Neural progenitor cell (in vitro differentiated cells): Measurements from ENCODE around the gene BUD31. TPM values are rescaled to one million over a fixed set of nuclear protein-coding genes. Genes with fewer than 3 reads are reported as not detected.

Source experiments
- DNase-seq: peaks from one replicate; pipeline ENCODE4 v3.0.0-alpha.2; 2016; ENCODE audit warnings: low spot score
- H2AFZ ChIP-seq: fragments of 200-600 bp; sonication (generic); replicated peaks from 2 replicates; pipeline ENCODE4 v1.6.1; 2016; ENCODE audit warnings: antibody characterized with exemption
- H3F3A ChIP-seq: fragments of 200-600 bp; sonication (generic); 2 replicates; pipeline ENCODE4 v1.6.1; 2016; ENCODE audit warnings: antibody characterized with exemption, low read depth
- H3K27ac ChIP-seq: fragments of 200-600 bp; sonication (generic); 2 replicates; pipeline ENCODE4 v1.5.1; 2016; ENCODE audit warnings: mild to moderate bottlenecking
- H3K27me3 ChIP-seq: fragments of 200-600 bp; sonication (generic); 2 replicates; pipeline ENCODE4 v1.6.1; 2016; ENCODE audit warnings: mild to moderate bottlenecking, moderate library complexity
- H3K36me3 ChIP-seq: fragments of 200-600 bp; sonication (generic); 2 replicates; pipeline ENCODE4 v1.5.1; 2016
- H3K4me1 ChIP-seq: fragments of 200-600 bp; sonication (generic); 2 replicates; pipeline ENCODE4 v1.6.1; 2016; ENCODE audit warnings: mixed run types
- H3K4me2 ChIP-seq: fragments of 200-600 bp; sonication (generic); 2 replicates; pipeline ENCODE4 v1.6.1; 2016
- H3K4me3 ChIP-seq: fragments of 200-600 bp; sonication (generic); 2 replicates; pipeline ENCODE4 v1.5.1; 2016
- H3K79me2 ChIP-seq: fragments of 200-600 bp; sonication (generic); 2 replicates; pipeline ENCODE4 v1.6.1; 2016; ENCODE audit warnings: low read depth
- H3K9ac ChIP-seq: fragments of 200-600 bp; sonication (generic); 2 replicates; pipeline ENCODE4 v1.6.1; 2016
- H3K9me3 ChIP-seq: fragments of 200-600 bp; sonication (generic); 2 replicates; pipeline ENCODE4 v1.5.1; 2016; ENCODE audit warnings: low read depth
- H4K20me1 ChIP-seq: fragments of 200-600 bp; sonication (generic); 2 replicates; pipeline ENCODE4 v1.6.1; 2016; ENCODE audit warnings: low read depth
- H3K27ac Mint-ChIP-seq: 3 replicates; pipeline ENCODE4 v1.8.0; 2021; ENCODE audit warnings: mixed read lengths
- H3K27me3 Mint-ChIP-seq: 2 replicates; pipeline ENCODE4 v1.8.0; 2022; ENCODE audit warnings: low read depth, mild to moderate bottlenecking, inconsistent platforms, moderate library complexity, mixed read lengths; ENCODE audit not compliant: insufficient read depth
- H3K36me3 Mint-ChIP-seq: 3 replicates; pipeline ENCODE4 v1.8.0; 2021; ENCODE audit warnings: mixed read lengths
- H3K4me1 Mint-ChIP-seq: 3 replicates; pipeline ENCODE4 v1.8.0; 2021; ENCODE audit warnings: mixed read lengths
- H3K4me3 Mint-ChIP-seq: 3 replicates; pipeline ENCODE4 v1.8.0; 2021; ENCODE audit warnings: mild to moderate bottlenecking, moderate library complexity, mixed read lengths
- H3K9me3 Mint-ChIP-seq: 3 replicates; pipeline ENCODE4 v1.8.0; 2020; ENCODE audit warnings: mixed read lengths
- CTCF ChIP-seq: fragments of 200-600 bp; sonication (generic); IDR thresholded peaks from 2 replicates; pipeline ENCODE4 v1.5.1; 2017; ENCODE audit warnings: antibody characterized with exemption, mild to moderate bottlenecking
- EZH2 ChIP-seq: fragments of 200-600 bp; sonication (generic); IDR thresholded peaks from 2 replicates; pipeline ENCODE4 v1.6.1; 2017; ENCODE audit warnings: antibody characterized with exemption, mild to moderate bottlenecking, moderate library complexity
- EZH2phosphoT487 ChIP-seq: fragments of 200-600 bp; sonication (generic); IDR thresholded peaks from 2 replicates; pipeline ENCODE4 v1.6.1; 2017; ENCODE audit warnings: antibody characterized with exemption
- total RNA-seq: library from RNA; depleted of rRNA; stranded (reverse); fragments of >200 nt; gene quantifications from 2 replicates; pipeline ENCODE4 v1.2.3, GENCODE V29; 2015; ENCODE audit warnings: low replicate concordance

BUD31 gene
- total RNA-seq, 1 donor from 2014 or later = 98.2 TPM

GRCh38 chr7:99372275-99373090 is 36.3 kb upstream of the BUD31 start:
- peak; percentile 68 for DNase-seq
- no peak overlapping the region for H3K9ac ChIP-seq
- peaks cover 12% of the 10 kb centered on the region for H3K79me2 ChIP-seq
- no peak overlapping the region for H2AFZ ChIP-seq
- Mint-ChIP-seq H3K36me3 (no peaks in the 10 kb centered on the region), H3K27ac (peak overlapping the region; percentile 75), H3K9me3 (no peaks in the 10 kb centered on the region), H3K4me3 (peak overlapping the region; percentile 87), H3K27me3 (peaks cover 11% of the 10 kb centered on the region), H3K4me1 (peaks cover 13% of the 10 kb centered on the region)
- no peaks in the 10 kb centered on the region for H3K9me3 ChIP-seq
- no peaks in the 10 kb centered on the region for H3K36me3 ChIP-seq
- H4K20me1 ChIP-seq = peaks cover 4% of the 10 kb centered on the region
- no peak overlapping the region for H3K27ac ChIP-seq
- peak overlapping the region; percentile 8 for H3K4me2 ChIP-seq
- peaks cover 24% of the 10 kb centered on the region for H3F3A ChIP-seq
- no peaks in the 10 kb centered on the region for H3K4me1 ChIP-seq
- H3K4me3 ChIP-seq = no peak overlapping the region
- peaks cover 12% of the 10 kb centered on the region for H3K27me3 ChIP-seq
- TF ChIP-seq EZH2phosphoT487 = no peak
- TF ChIP-seq EZH2 = no peak
- TF ChIP-seq CTCF = no peak

- H3K4me3 Mint-ChIP-seq = peak overlapping the region; percentile 87
- H3K27ac Mint-ChIP-seq = no peak overlapping the region
- Histone ChIP-seq H3K36me3 (no peaks in the 10 kb centered on the region), H3K27ac (no peak overlapping the region), H3K9ac (no peak overlapping the region), H3K9me3 (no peaks in the 10 kb centered on the region), H2AFZ (peak overlapping the region; percentile 95), H3K4me1 (no peaks in the 10 kb centered on the region), H3K27me3 (peaks cover 12% of the 10 kb centered on the region), H3K79me2 (peaks cover 12% of the 10 kb centered on the region), H3K4me2 (peak overlapping the region; percentile 82), H4K20me1 (peaks cover 4% of the 10 kb centered on the region), H3F3A (peaks cover 24% of the 10 kb centered on the region), H3K4me3 (peak overlapping the region; percentile 95)
- peaks cover 2% of the 10 kb centered on the region for H3K36me3 Mint-ChIP-seq
- peaks cover 10% of the 10 kb centered on the region for H3K27me3 Mint-ChIP-seq
- no peak for DNase-seq
- peaks cover 13% of the 10 kb centered on the region for H3K4me1 Mint-ChIP-seq
- TF ChIP-seq EZH2 = no peak
- no peak for TF ChIP-seq EZH2phosphoT487
- TF ChIP-seq CTCF = no peak
- no peaks in the 10 kb centered on the region for H3K9me3 Mint-ChIP-seq
Measured at GRCh38 chr7:99373091-99374066, 35.4 kb upstream of the BUD31 start.

GRCh38 chr7:99374111-99375064 is 34.4 kb upstream of the BUD31 start, which contains the start of gene ARPC1B:
ARPC1B (plus strand) TSS chr7:99374730; CDS start chr7:99385715, 10,985 bp downstream.
- Mint-ChIP-seq H3K4me3 (peak within 1 kb of the TSS; percentile 87), H3K27ac (no peak within 1 kb of the TSS), H3K9me3 (no peaks in the 10 kb centered on the region), H3K27me3 (peaks cover 6% of the 10 kb centered on the region), H3K4me1 (peaks cover 13% of the 10 kb centered on the region), H3K36me3 (peaks cover 4% of the 10 kb centered on the region)
- H4K20me1 ChIP-seq = peaks cover 4% of the 10 kb centered on the region
- H3K79me2 ChIP-seq = peaks cover 12% of the 10 kb centered on the region
- no peaks in the 10 kb centered on the region for H3K4me1 ChIP-seq
- peak; percentile 89 for DNase-seq
- H3K36me3 ChIP-seq = no peaks in the 10 kb centered on the region
- H2AFZ ChIP-seq = peak within 1 kb of the TSS; percentile 95
- peaks cover 24% of the 10 kb centered on the region for H3F3A ChIP-seq
- no peak within 1 kb of the TSS for H3K27ac ChIP-seq
- no peak for TF ChIP-seq CTCF
- TF ChIP-seq EZH2phosphoT487 = no peak
- TF ChIP-seq EZH2 = no peak
- no peaks in the 10 kb centered on the region for H3K9me3 ChIP-seq
- peak within 1 kb of the TSS; percentile 95 for H3K4me3 ChIP-seq
- peak within 1 kb of the TSS; percentile 82 for H3K4me2 ChIP-seq
- peaks cover 12% of the 10 kb centered on the region for H3K27me3 ChIP-seq
- no peak within 1 kb of the TSS for H3K9ac ChIP-seq
